Adrenal gland (tissue), 19 donors: ENCODE results near the gene ETFB. TPM values are rescaled to one million over a fixed set of nuclear protein-coding genes. Genes with fewer than 3 reads are reported as not detected.

Experiments
- DNase-seq, 7 donors: peaks; one replicate each; pipeline ENCODE4 v3.0.0-alpha.2; 2019 to 2020
- H3K27ac ChIP-seq, 5 donors: fragments of 200-600 bp; sonication (generic) in 4 of 5; 1 replicate in 3 of 5; 2 replicates in 2 of 5; pipeline versions ENCODE4 v1.5.1 to v1.8.0; 2016 to 2020; ENCODE audit warnings: mild to moderate bottlenecking in 1 of 5
- H3K27me3 ChIP-seq: fragments of 200-600 bp; 2 replicates; pipeline ENCODE4 v1.8.0; 2021
- H3K36me3 ChIP-seq, 2 donors: fragments of 200-600 bp; replicated peaks in 1 of 2; 1 replicate in 1 of 2; 2 replicates in 1 of 2; pipeline versions ENCODE4 v1.5.1 to v1.8.0; 2018 to 2022
- H3K4me1 ChIP-seq, 2 donors: fragments of 200-600 bp; replicated peaks in 1 of 2; 1 replicate in 1 of 2; 2 replicates in 1 of 2; pipeline versions ENCODE4 v1.5.1 to v1.8.0; 2018 to 2021
- H3K4me3 ChIP-seq, 4 donors: fragments of 200-600 bp; sonication (generic) in 3 of 4; one replicate each; pipeline ENCODE4 v1.5.1; 2016 to 2018
- H3K9me3 ChIP-seq, 3 donors: fragments of 200-600 bp; sonication (generic) in 1 of 3; replicated peaks in 1 of 3; 1 replicate in 2 of 3; 2 replicates in 1 of 3; pipeline versions ENCODE4 v1.5.1 to v1.8.0; 2016 to 2021
- POLR2A ChIP-seq, 2 donors: fragments of 450-650 bp; IDR thresholded peaks; one replicate each; pipeline ENCODE4 v1.6.1; 2017; ENCODE audit warnings: antibody characterized with exemption in 2 of 2, mild to moderate bottlenecking in 2 of 2, moderate library complexity in 1 of 2
- WGBS, 4 donors: extraction: QIAGEN DNeasy Blood & Tissue Kit in 2 of 4; methylation state at CpG; one replicate each; pipeline versions ENCODE4 v1.1.5 to v1.1.7; 2013 to 2017; 5-methylcytosine and 5-hydroxymethylcytosine counted together
- intact Hi-C, 2 donors: fragments of 100-400 bp; cut with DNase I; formaldehyde crosslinking; loops; one replicate each; pipeline versions ENCODE4 v1.14.1 to v1.15.0; 2022 to 2023
- long read RNA-seq, 10 donors: library from polyadenylated mRNA in 3 of 10; unstranded in 2 of 10; stranded (forward) in 1 of 10; transcript quantifications; one replicate each; pipeline ENCODE4 v2.0.0 and lab custom pipeline, GENCODE V29; 2021 to 2026
- polyA plus RNA-seq, 3 donors: library from polyadenylated mRNA; stranded (reverse); fragments of 200-250 nt in 2 of 3; fragments of 350-450 nt in 1 of 3; fragmentation: Illumina TruSeq in 1 of 3; extraction: RNeasy Lipid Tissue Mini Kit (QIAGEN cat#74804) in 1 of 3; gene quantifications; one replicate each; pipeline ENCODE4 v1.2.3, GENCODE V29; 2013 to 2014
- total RNA-seq, 9 donors: library from RNA; depleted of rRNA in 4 of 9; stranded (reverse); fragments of >200 nt in 4 of 9; fragments of 120-200 nt in 1 of 9; fragmentation: NEBNext Ultra II Directional in 1 of 9; extraction: Animal tissue kit (Norgen Biotek cat#: 25700) in 1 of 9; gene quantifications; one replicate each; pipeline versions ENCODE4 v1.1.0 to v1.2.4, GENCODE V29; 2013 to 2023
- TF ChIP-seq, protein P1 (sequence below), 6 experiments: fragments of 450-650 bp in 4 of 6; fragments of 200-600 bp in 2 of 6; sonication (generic) in 1 of 6; IDR thresholded peaks; 1 replicate in 5 of 6; 2 replicates in 1 of 6; pipeline versions ENCODE4 v1.5.1 to v1.8.0; 2016 to 2021; ENCODE audit warnings: antibody characterized with exemption in 6 of 6, mild to moderate bottlenecking in 2 of 6, moderate library complexity in 1 of 6
- donor health status: healthy with polysubstance abuse.
- donor health status: Bipolar disorder and iron deficiency.
- donor health status: DM: yes; HTN: yes; CAD: no.
- donor health status: DM: no; HTN: no; CAD: no.
- donor health status: DM: no; HTN: no; CAD: no.
- donor health status: DM: yes; HTN: yes; CAD: no.

Gene ETFB
- total RNA-seq, result 100 to 1,000 TPM; 179 to 470 (median 242) TPM
- polyA plus RNA-seq, result 100 to 1,000 TPM; 110 to 304 (median 159) TPM
- long read RNA-seq, donor 1, transcript ETFB-202 (5 exons, 3,551 nt), result minor isoform, 12 of 488 reads
- long read RNA-seq, donor 1, transcript ETFB-203 (4 exons, 603 nt), result minor isoform, 13 of 488 reads
- long read RNA-seq, donor 1, transcript ETFB-201 (6 exons, 900 nt), result major isoform, 272 of 488 reads
- long read RNA-seq, donor 1, partial matches to known transcripts, result 191 of 488 reads
- long read RNA-seq, donor 1, other reads (novel, unspliced or antisense), result 0 of 488 reads
- long read RNA-seq, donor 2, transcript ETFB-202 (5 exons, 3,551 nt), result minor isoform, 10 of 359 reads
- long read RNA-seq, donor 2, transcript ETFB-201 (6 exons, 900 nt), result major isoform, 171 of 359 reads
- long read RNA-seq, donor 2, partial matches to known transcripts, result 172 of 359 reads
- long read RNA-seq, donor 2, other reads (novel, unspliced or antisense), result 0 of 359 reads
- long read RNA-seq, donor 3, transcript ETFB-201 (6 exons, 900 nt), result major isoform, 155 of 267 reads
- long read RNA-seq, donor 3, transcript ETFB-203 (4 exons, 603 nt), result minor isoform, 6 of 267 reads
- long read RNA-seq, donor 3, transcript ETFB-202 (5 exons, 3,551 nt), result minor isoform, 6 of 267 reads
- long read RNA-seq, donor 3, partial matches to known transcripts, result 100 of 267 reads
- long read RNA-seq, donor 3, other reads (novel, unspliced or antisense), result 0 of 267 reads
- long read RNA-seq, donor 4, transcript ETFB-201 (6 exons, 900 nt), result major isoform, 260 of 274 reads
- long read RNA-seq, donor 4, partial matches to known transcripts, result 8 of 274 reads
- long read RNA-seq, donor 4, other reads (novel, unspliced or antisense), result 4 of 274 reads
- long read RNA-seq, donor 5, transcript ETFB-201 (6 exons, 900 nt), result major isoform, 434 of 462 reads
- long read RNA-seq, donor 5, partial matches to known transcripts, result 11 of 462 reads
- long read RNA-seq, donor 5, other reads (novel, unspliced or antisense), result 15 of 462 reads
- long read RNA-seq, donor 6, transcript ETFB-201 (6 exons, 900 nt), result major isoform, 151 of 156 reads
- long read RNA-seq, donor 6, partial matches to known transcripts, result 2 of 156 reads
- long read RNA-seq, donor 6, other reads (novel, unspliced or antisense), result 1 of 156 reads
- long read RNA-seq, donor 7, transcript ETFB-202 (5 exons, 3,551 nt), result minor isoform, 6 of 223 reads
- long read RNA-seq, donor 7, transcript ETFB-203 (4 exons, 603 nt), result minor isoform, 8 of 223 reads
- long read RNA-seq, donor 7, transcript ETFB-201 (6 exons, 900 nt), result major isoform, 111 of 223 reads
- long read RNA-seq, donor 7, partial matches to known transcripts, result 98 of 223 reads
- long read RNA-seq, donor 7, other reads (novel, unspliced or antisense), result 0 of 223 reads
- long read RNA-seq, donor 8, transcript ETFB-201 (6 exons, 900 nt), result major isoform, 285 of 478 reads
- long read RNA-seq, donor 8, transcript ETFB-202 (5 exons, 3,551 nt), result minor isoform, 7 of 478 reads
- long read RNA-seq, donor 8, partial matches to known transcripts, result 178 of 478 reads
- long read RNA-seq, donor 8, other reads (novel, unspliced or antisense), result 5 of 478 reads
- long read RNA-seq, donor 9, transcript ETFB-201 (6 exons, 900 nt), result major isoform, 101 of 193 reads
- long read RNA-seq, donor 9, transcript ETFB-202 (5 exons, 3,551 nt), result minor isoform, 7 of 193 reads
- long read RNA-seq, donor 9, partial matches to known transcripts, result 83 of 193 reads
- long read RNA-seq, donor 9, other reads (novel, unspliced or antisense), result 0 of 193 reads
- long read RNA-seq, donor 10, transcript ETFB-202 (5 exons, 3,551 nt), result minor isoform, 9 of 175 reads
- long read RNA-seq, donor 10, transcript ETFB-201 (6 exons, 900 nt), result major isoform, 107 of 175 reads
- long read RNA-seq, donor 10, partial matches to known transcripts, result 58 of 175 reads
- long read RNA-seq, donor 10, other reads (novel, unspliced or antisense), result 0 of 175 reads

DNA sequence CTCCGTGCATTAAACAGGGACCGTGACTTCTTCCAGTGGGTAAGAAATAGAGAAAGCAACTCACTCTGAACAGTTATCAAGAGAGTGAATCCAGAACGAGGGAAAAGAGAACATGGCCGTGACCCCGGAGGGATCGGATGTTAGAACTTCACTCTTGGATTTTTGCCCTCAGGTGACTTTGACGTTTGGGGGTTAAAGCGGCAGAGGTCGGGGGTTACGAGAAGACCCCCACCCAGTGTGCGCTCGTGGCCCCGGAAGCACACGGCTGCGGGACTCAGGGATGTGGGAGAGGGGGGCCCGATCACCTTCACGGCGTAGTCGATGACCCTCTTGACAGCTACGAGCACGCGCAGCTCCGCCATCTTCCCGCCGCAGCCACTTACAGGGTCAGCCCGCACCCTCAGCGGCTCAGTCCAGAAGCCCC lies at the start of gene ETFB:
ETFB (minus strand) TSS at position 424 of the 424 bp plus-strand sequence; CDS start at position 362, 62 bp downstream.
- Histone ChIP-seq H3K27me3 (no peaks in the 10 kb centered on the region), H3K36me3 (no peaks in the 10 kb centered on the region), H3K4me3 (peak within 1 kb of the TSS; percentile 3 to 78 (median 64)), H3K9me3 (no peaks in the 10 kb centered on the region), H3K27ac (peak within 1 kb of the TSS; percentile 42 to 97 (median 95)), H3K4me1 (peaks cover 16 to 43% of the 10 kb centered on the region in 2 donors)
- intact Hi-C loops, result no loop called here
- DNase-seq, result peak in 1 of 7 donors; percentile 62
- 0 to 1% (median 0%) methylated on average over 15 to 27 of the region's 27 CpGs for WGBS, 4 donors
- no peak for TF ChIP-seq POLR2A (IDR thresholded peaks at IDR 0.05)
- TF ChIP-seq, protein P1, sequence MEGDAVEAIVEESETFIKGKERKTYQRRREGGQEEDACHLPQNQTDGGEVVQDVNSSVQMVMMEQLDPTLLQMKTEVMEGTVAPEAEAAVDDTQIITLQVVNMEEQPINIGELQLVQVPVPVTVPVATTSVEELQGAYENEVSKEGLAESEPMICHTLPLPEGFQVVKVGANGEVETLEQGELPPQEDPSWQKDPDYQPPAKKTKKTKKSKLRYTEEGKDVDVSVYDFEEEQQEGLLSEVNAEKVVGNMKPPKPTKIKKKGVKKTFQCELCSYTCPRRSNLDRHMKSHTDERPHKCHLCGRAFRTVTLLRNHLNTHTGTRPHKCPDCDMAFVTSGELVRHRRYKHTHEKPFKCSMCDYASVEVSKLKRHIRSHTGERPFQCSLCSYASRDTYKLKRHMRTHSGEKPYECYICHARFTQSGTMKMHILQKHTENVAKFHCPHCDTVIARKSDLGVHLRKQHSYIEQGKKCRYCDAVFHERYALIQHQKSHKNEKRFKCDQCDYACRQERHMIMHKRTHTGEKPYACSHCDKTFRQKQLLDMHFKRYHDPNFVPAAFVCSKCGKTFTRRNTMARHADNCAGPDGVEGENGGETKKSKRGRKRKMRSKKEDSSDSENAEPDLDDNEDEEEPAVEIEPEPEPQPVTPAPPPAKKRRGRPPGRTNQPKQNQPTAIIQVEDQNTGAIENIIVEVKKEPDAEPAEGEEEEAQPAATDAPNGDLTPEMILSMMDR (IDR thresholded peaks at IDR 0.05), result peak in 1 of 6 experiments; percentile 5

DNA sequence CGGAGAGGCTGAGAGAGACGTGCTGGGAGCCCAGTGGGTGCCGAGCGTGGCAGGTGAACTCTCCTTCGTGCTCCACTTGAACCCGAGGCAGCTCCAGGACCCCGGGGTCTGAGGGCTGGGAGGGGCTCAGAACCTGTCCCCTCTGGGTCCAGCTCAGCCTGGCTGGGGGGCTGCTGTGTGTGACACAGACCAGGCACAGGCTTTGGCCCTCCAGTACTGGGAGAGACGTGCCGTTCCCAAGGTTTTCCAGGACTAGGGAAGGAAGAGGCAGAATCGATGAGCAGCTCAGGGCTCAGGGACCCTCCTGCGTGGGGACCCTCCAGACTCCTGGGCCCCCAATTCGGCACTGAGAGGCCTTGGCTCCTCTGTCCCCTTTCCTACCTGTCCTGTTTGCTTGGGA lies 49.0 kb upstream of the ETFB start:
- 77 to 94% (median 82%) methylated on average over 3 to 12 of the region's 12 CpGs for WGBS, 4 donors
- intact Hi-C loops, result no loop called here
- no peak overlapping the region for H3K4me3 ChIP-seq

More for the DNA sequence above, 49.0 kb upstream of the ETFB start:
- no peaks in the 10 kb centered on the region for H3K4me1 ChIP-seq
- H3K27me3 ChIP-seq, result no peaks in the 10 kb centered on the region
- no peak for TF ChIP-seq POLR2A (IDR thresholded peaks at IDR 0.05)
- TF ChIP-seq, protein P1 (IDR thresholded peaks at IDR 0.05), result no peak
- H3K36me3 ChIP-seq, result no peaks in the 10 kb centered on the region
- H3K9me3 ChIP-seq, result no peaks in the 10 kb centered on the region
- H3K27ac ChIP-seq, result no peak overlapping the region
- no peak for DNase-seq
